Measurements from ENCODE around the gene RIGI.

- TF ChIP-seq POLR2AphosphoS5 (IDR thresholded peaks at IDR 0.05): no peak
- no peak for TF ChIP-seq CTCF (IDR thresholded peaks at IDR 0.05)
- TF ChIP-seq POLR2A (IDR thresholded peaks at IDR 0.05): no peak
These were observed 39.0 kb downstream of the RIGI start for GRCh38 chr9:32486839-32487562.
